ENCODE data around the gene PRPS1. TPM values are rescaled to one million over a fixed set of nuclear protein-coding genes. Genes with fewer than 3 reads are reported as not detected.
"Not testable (repeated sequence)": the region's sequence is repeated elsewhere in the genome, so short reads cannot be mapped to it uniquely, and the experiment has no call there.

PRPS1 gene
- total and polyA plus RNA-seq, 4 experiments from 2014 or later: 53.4 to 61.9 (median 58.7) TPM

GRCh38 chrX:107662824-107663223 lies 34.5 kb downstream of the PRPS1 start:
- Mint-ChIP-seq H3K9me3 (no peaks in the 10 kb centered on the region), H3K27ac (no peak overlapping the region), H3K4me3 (no peak overlapping the region), H3K4me1 (peaks cover 4 to 11% (median 8%) of the 10 kb centered on the region in 4 donors), H3K27me3 (no peaks in the 10 kb centered on the region), H3K36me3 (peaks cover 1 to 3% of the 10 kb centered on the region in 2 donors)
- DNase-seq: no peak
- H3K27me3 ChIP-seq (ENCODE audit: insufficient read depth, low read length): no peaks in the 10 kb centered on the region
- intact Hi-C loops (cut with micrococcal nuclease): no loop called here
- H3K27ac ChIP-seq (ENCODE audit: low read depth, low read length): no peak overlapping the region
- no peaks in the 10 kb centered on the region for H3K9me3 ChIP-seq (ENCODE audit: control insufficient read depth in 1 of 2, low read length in 2 of 2)
- no peaks in the 10 kb centered on the region for H3K36me3 ChIP-seq (ENCODE audit: insufficient read depth, low read length)
- POLR2A ChIA-PET (ENCODE audit: partially characterized antibody): interaction anchor here (1.1 to 6.6 kb wide), 4 partner anchors 10 to 113 kb away, joined by 3 to 33 read pairs (median 19); partner anchors contain the start of genes NCBP2L and TSC22D3
- no peak overlapping the region for H3K4me3 ChIP-seq (ENCODE audit: low read length in 2 of 2)
- no peaks in the 10 kb centered on the region for H3K4me1 ChIP-seq (ENCODE audit: insufficient read depth, low read length)
- CTCF ChIA-PET (ENCODE audit: partially characterized antibody): interaction anchor here (1.5 to 18.6 kb wide), 5 partner anchors 8 to 114 kb away, joined by 4 to 245 read pairs (median 31); partner anchors contain the start of genes NCBP2L and TSC22D3

GRCh38 chrX:107666931-107667330 lies 38.6 kb downstream of the PRPS1 start:
- Histone ChIP-seq H3K27ac (ENCODE audit: low read depth, low read length) (no peak overlapping the region), H3K4me3 (ENCODE audit: low read length in 2 of 2) (no peak overlapping the region), H3K36me3 (ENCODE audit: insufficient read depth, low read length) (no peaks in the 10 kb centered on the region), H3K27me3 (ENCODE audit: insufficient read depth, low read length) (no peaks in the 10 kb centered on the region), H3K4me1 (ENCODE audit: insufficient read depth, low read length) (peaks cover 4% of the 10 kb centered on the region), H3K9me3 (ENCODE audit: control insufficient read depth in 1 of 2, low read length in 2 of 2) (no peaks in the 10 kb centered on the region)
- ChIA-PET POLR2A (ENCODE audit: partially characterized antibody) (interaction anchor here (0.6 to 1.6 kb wide), 2 partner anchors 49 to 668 kb away, joined by 3 to 4 read pairs; no protein-coding TSS in a partner anchor), CTCF (ENCODE audit: partially characterized antibody) (interaction anchor here (2.4 to 18.6 kb wide), 3 partner anchors 10 to 110 kb away, joined by 12 to 245 read pairs (median 110); partner anchors contain the start of genes NCBP2L and TSC22D3)
- peaks cover 3% of the 10 kb centered on the region in 2 donors for H3K36me3 Mint-ChIP-seq
- intact Hi-C loops (cut with micrococcal nuclease): no loop called here
- peaks cover 3 to 14% (median 10%) of the 10 kb centered on the region in 4 donors for H3K4me1 Mint-ChIP-seq
- H3K4me3 Mint-ChIP-seq: no peak overlapping the region
- DNase-seq: no peak
- peaks cover 0 to 2% (median 0%) of the 10 kb centered on the region in 8 donors for H3K9me3 Mint-ChIP-seq
- H3K27me3 Mint-ChIP-seq: no peaks in the 10 kb centered on the region
- peak overlapping the region in 3 of 7 donors; percentile 6 to 53 (median 15) for H3K27ac Mint-ChIP-seq

- no peak for DNase-seq
- Histone ChIP-seq H3K27ac (ENCODE audit: low read depth, low read length) (no peak overlapping the region), H3K27me3 (ENCODE audit: insufficient read depth, low read length) (no peaks in the 10 kb centered on the region), H3K36me3 (ENCODE audit: insufficient read depth, low read length) (no peaks in the 10 kb centered on the region), H3K4me3 (ENCODE audit: low read length in 2 of 2) (no peak overlapping the region), H3K4me1 (ENCODE audit: insufficient read depth, low read length) (peaks cover 4% of the 10 kb centered on the region), H3K9me3 (ENCODE audit: control insufficient read depth in 1 of 2, low read length in 2 of 2) (no peaks in the 10 kb centered on the region)
- no peak overlapping the region for H3K4me3 Mint-ChIP-seq
- peak overlapping the region in 3 of 7 donors; percentile 15 to 43 (median 38) for H3K27ac Mint-ChIP-seq
- H3K9me3 Mint-ChIP-seq: peaks cover 0 to 2% (median 0%) of the 10 kb centered on the region in 8 donors
- ChIA-PET POLR2A (ENCODE audit: partially characterized antibody) (interaction anchor here (1.6 kb wide), 1 partner anchor 48 kb away, joined by 4 read pairs; no protein-coding TSS in a partner anchor), CTCF (ENCODE audit: partially characterized antibody) (interaction anchor here (2.4 to 18.6 kb wide), 3 partner anchors 11 to 109 kb away, joined by 12 to 245 read pairs (median 110); partner anchors contain the start of genes NCBP2L and TSC22D3)
- intact Hi-C loops (cut with micrococcal nuclease): no loop called here
- H3K36me3 Mint-ChIP-seq: peaks cover 3% of the 10 kb centered on the region in 2 donors
- H3K4me1 Mint-ChIP-seq: peaks cover 3 to 17% (median 11%) of the 10 kb centered on the region in 4 donors
- H3K27me3 Mint-ChIP-seq: no peaks in the 10 kb centered on the region
These were observed 39.1 kb downstream of the PRPS1 start for GRCh38 chrX:107667426-107667825.

GRCh38 chrX:107668710-107669109 lies 40.4 kb downstream of the PRPS1 start:
- H3K9me3 ChIP-seq (ENCODE audit: control insufficient read depth in 1 of 2, low read length in 2 of 2); H3K4me3 Mint-ChIP-seq; DNase-seq; H3K27ac ChIP-seq (ENCODE audit: low read depth, low read length); H3K36me3 ChIP-seq (ENCODE audit: insufficient read depth, low read length); H3K27me3 ChIP-seq (ENCODE audit: insufficient read depth, low read length); H3K27me3 Mint-ChIP-seq; H3K36me3 Mint-ChIP-seq; H3K4me3 ChIP-seq (ENCODE audit: low read length in 2 of 2); intact Hi-C loops (cut with micrococcal nuclease); H3K9me3 Mint-ChIP-seq: not testable (repeated sequence)
- H3K4me1 ChIP-seq (ENCODE audit: insufficient read depth, low read length): peaks cover 17% of the 10 kb centered on the region
- H3K27ac Mint-ChIP-seq: peak overlapping the region in 1 of 7 donors; percentile 85
- ChIA-PET POLR2A (ENCODE audit: partially characterized antibody) (interaction anchor here (1.2 to 20.8 kb wide), 4 partner anchors 10 to 109 kb away, joined by 4 to 1740 read pairs (median 5); partner anchors contain the start of genes NCBP2L and PRPS1), CTCF (ENCODE audit: partially characterized antibody) (interaction anchor here (1.1 to 18.6 kb wide), 4 partner anchors 12 to 130 kb away, joined by 3 to 462 read pairs (median 178); partner anchors contain the start of genes NCBP2L and TSC22D3)
- H3K4me1 Mint-ChIP-seq: peaks cover 12 to 28% (median 21%) of the 10 kb centered on the region in 4 donors

GRCh38 chrX:107669261-107669660 lies 41.0 kb downstream of the PRPS1 start:
- ChIA-PET CTCF (ENCODE audit: partially characterized antibody) (interaction anchor here (1.1 to 18.6 kb wide), 4 partner anchors 12 to 131 kb away, joined by 3 to 462 read pairs (median 178); partner anchors contain the start of genes NCBP2L and TSC22D3), POLR2A (ENCODE audit: partially characterized antibody) (interaction anchor here (0.7 to 20.8 kb wide), 5 partner anchors 9 to 108 kb away, joined by 3 to 1740 read pairs (median 4); partner anchors contain the start of genes NCBP2L and PRPS1)
- Histone ChIP-seq H3K36me3 (ENCODE audit: insufficient read depth, low read length) (no peaks in the 10 kb centered on the region), H3K4me3 (ENCODE audit: low read length in 2 of 2) (no peak overlapping the region), H3K4me1 (ENCODE audit: insufficient read depth, low read length) (peaks cover 18% of the 10 kb centered on the region), H3K27me3 (ENCODE audit: insufficient read depth, low read length) (no peaks in the 10 kb centered on the region), H3K9me3 (ENCODE audit: control insufficient read depth in 1 of 2, low read length in 2 of 2) (no peaks in the 10 kb centered on the region), H3K27ac (ENCODE audit: low read depth, low read length) (no peak overlapping the region)
- no peak for DNase-seq
- intact Hi-C loops (cut with micrococcal nuclease): no loop called here
- Mint-ChIP-seq H3K36me3 (peaks cover 3 to 5% of the 10 kb centered on the region in 2 donors), H3K27ac (peak overlapping the region in 4 of 7 donors; percentile 10 to 85 (median 53)), H3K9me3 (peaks cover 0 to 2% (median 0%) of the 10 kb centered on the region in 8 donors), H3K4me3 (peak overlapping the region in 1 of 8 donors; percentile 48), H3K27me3 (no peaks in the 10 kb centered on the region), H3K4me1 (peaks cover 12 to 31% (median 26%) of the 10 kb centered on the region in 4 donors)

GRCh38 chrX:107669885-107670628 lies 41.7 kb downstream of the PRPS1 start:
- Mint-ChIP-seq H3K4me1 (peaks cover 18 to 39% (median 34%) of the 10 kb centered on the region in 4 donors), H3K36me3 (peaks cover 3 to 5% of the 10 kb centered on the region in 2 donors), H3K9me3 (peaks cover 0 to 2% (median 0%) of the 10 kb centered on the region in 8 donors), H3K27ac (peak overlapping the region in 3 of 7 donors; percentile 38 to 87 (median 52)), H3K27me3 (no peaks in the 10 kb centered on the region), H3K4me3 (no peak overlapping the region)
- H3K4me1 ChIP-seq (ENCODE audit: insufficient read depth, low read length): peaks cover 25% of the 10 kb centered on the region
- H3K4me3 ChIP-seq (ENCODE audit: low read length in 2 of 2): no peak overlapping the region
- ChIA-PET POLR2A (ENCODE audit: partially characterized antibody) (interaction anchor here (0.7 to 20.8 kb wide), 7 partner anchors 9 to 107 kb away, joined by 3 to 1740 read pairs (median 4); partner anchors contain the start of genes NCBP2L, PRPS1 and TSC22D3), CTCF (ENCODE audit: partially characterized antibody) (interaction anchor here (1.1 to 18.6 kb wide), 5 partner anchors 13 to 132 kb away, joined by 3 to 462 read pairs (median 110); partner anchors contain the start of genes NCBP2L and TSC22D3)
- H3K27ac ChIP-seq (ENCODE audit: low read depth, low read length): no peak overlapping the region
- H3K9me3 ChIP-seq (ENCODE audit: control insufficient read depth in 1 of 2, low read length in 2 of 2): no peaks in the 10 kb centered on the region
- intact Hi-C loops (cut with micrococcal nuclease): loop anchor here (5.0 kb wide), 3 partner anchors 347 to 422 kb away; partner anchors contain the start of genes ATG4A and PSMD10
- no peak for DNase-seq
- H3K36me3 ChIP-seq (ENCODE audit: insufficient read depth, low read length): no peaks in the 10 kb centered on the region
- no peaks in the 10 kb centered on the region for H3K27me3 ChIP-seq (ENCODE audit: insufficient read depth, low read length)
